HCT116 (cell line): ENCODE measurements around the gene RAPGEF1. TPM values are rescaled to one million over a fixed set of nuclear protein-coding genes. Genes with fewer than 3 reads are reported as not detected.

Source experiments
- ATAC-seq: fragments of 200-7000 bp; cut with Tn5 transposase; 2 replicates; pipeline ENCODE4 v1.9.1; 2020; ENCODE audit warnings: mild to moderate bottlenecking, moderate library complexity
- BruUV-seq: library from RNA; stranded (reverse); fragments of 400-500 nt; replicated peaks from 2 replicates; lab custom pipeline; 2021; lab: Mats Ljungman, UMichigan
- CTCF ChIA-PET: fragments of 300-600 bp; sonication (Branson Sonifier 250); formaldehyde crosslinking; loops from one replicate; lab custom pipeline; 2021; ENCODE audit warnings: antibody characterized with exemption; lab: Charles Lee
- POLR2A ChIA-PET: fragments of 300-600, 350-600 bp; sonication (Branson Sonifier 250); formaldehyde crosslinking; loops from one replicate; lab custom pipeline; 2021; ENCODE audit warnings: antibody characterized with exemption; lab: Charles Lee
- RAD21 ChIA-PET, 2 experiments: fragments of 300-600 bp; sonication (Branson Sonifier 250); formaldehyde crosslinking; loops; one replicate each; lab custom pipeline; 2023; ENCODE audit warnings: low total read pairs in 2 of 2; ENCODE audit not compliant: uncharacterized antibody in 2 of 2, unreplicated experiment in 2 of 2, low non-redundant PET in 1 of 2; lab: Charles Lee
- DNase-seq: peaks from one replicate; pipeline ENCODE4 v3.0.0-alpha.2; 2010; ENCODE audit warnings: low read depth, low spot score
- H2AFZ ChIP-seq: fragments of 200-600 bp; shearing (Covaris generic), sonication (generic); 2 replicates; pipeline ENCODE4 v1.6.1; 2017; ENCODE audit warnings: low read depth, mixed run types, mixed read lengths, antibody characterized with exemption, low read length; ENCODE audit not compliant: poor library complexity, severe bottlenecking
- H3K27ac ChIP-seq: 2 replicates; pipeline ENCODE4 v1.5.1; 2012; ENCODE audit warnings: low read depth, low read length
- H3K27me3 ChIP-seq: fragments of 200-600 bp; sonication (generic); 2 replicates; pipeline ENCODE4 v1.6.1; 2016; ENCODE audit warnings: mixed run types, low read length, mixed read lengths; ENCODE audit not compliant: insufficient read depth
- H3K36me3 ChIP-seq, 2 experiments: fragments of 200-500 bp in 1 of 2; fragments of 200-600 bp in 1 of 2; sonication (Bioruptor generic) in 1 of 2; sonication (generic) in 1 of 2; 2 replicates each; pipeline versions ENCODE4 v1.5.1 to v1.6.1; 2014 to 2016; ENCODE audit warnings: low read length in 2 of 2, inconsistent platforms in 1 of 2, mixed read lengths in 1 of 2, mixed run types in 1 of 2; ENCODE audit not compliant: insufficient read depth in 2 of 2, control insufficient read depth in 1 of 2
- H3K4me1 ChIP-seq, 2 experiments: fragments of 200-600 bp in 1 of 2; sonication (generic) in 1 of 2; 2 replicates each; pipeline versions ENCODE4 v1.5.1 to v1.6.1; 2012 to 2017; ENCODE audit warnings: low read length in 2 of 2, inconsistent platforms in 1 of 2, mild to moderate bottlenecking in 1 of 2, mixed read lengths in 1 of 2, mixed run types in 1 of 2, moderate library complexity in 1 of 2; ENCODE audit not compliant: insufficient read depth in 2 of 2, control insufficient read depth in 1 of 2
- H3K4me2 ChIP-seq: fragments of 200-600 bp; sonication (generic); 2 replicates; pipeline ENCODE4 v1.6.1; 2017; ENCODE audit warnings: mixed run types, low read length, mixed read lengths
- H3K4me3 ChIP-seq, 2 experiments: fragments of 200-600 bp in 1 of 2; sonication (generic) in 1 of 2; replicated peaks in 1 of 2; 2 replicates each; pipeline ENCODE4 v1.5.1; 2011 to 2016; ENCODE audit warnings: low read length in 2 of 2, control low read depth in 1 of 2, low read depth in 1 of 2, mild to moderate bottlenecking in 1 of 2, mixed read lengths in 1 of 2, mixed run types in 1 of 2
- H3K79me2 ChIP-seq: fragments of 200-600 bp; sonication (generic); 2 replicates; pipeline ENCODE4 v1.6.1; 2017; ENCODE audit warnings: mild to moderate bottlenecking, mixed run types, low read length, moderate library complexity, mixed read lengths; ENCODE audit not compliant: insufficient read depth
- H3K9ac ChIP-seq: fragments of 200-600 bp; sonication (generic); 2 replicates; pipeline ENCODE4 v1.6.1; 2016; ENCODE audit warnings: low read length, mixed read lengths
- H3K9me2 ChIP-seq: fragments of 200-600 bp; sonication (generic), shearing (Covaris generic); 2 replicates; pipeline ENCODE4 v1.6.1; 2017; ENCODE audit warnings: mixed run types, mild to moderate bottlenecking, moderate library complexity; ENCODE audit not compliant: insufficient read depth
- H3K9me3 ChIP-seq, 2 experiments: fragments of 200-500 bp in 1 of 2; fragments of 200-600 bp in 1 of 2; sonication (Bioruptor generic) in 1 of 2; sonication (generic) in 1 of 2; 2 replicates each; pipeline ENCODE4 v1.6.1; 2014 to 2017; ENCODE audit warnings: low read length in 2 of 2, mixed read lengths in 2 of 2, inconsistent platforms in 1 of 2, low read depth in 1 of 2, mild to moderate bottlenecking in 1 of 2, mixed run types in 1 of 2, moderate library complexity in 1 of 2; ENCODE audit not compliant: control insufficient read depth in 1 of 2, insufficient read depth in 1 of 2
- H4K20me1 ChIP-seq: fragments of 200-600 bp; sonication (generic), shearing (Covaris generic); 2 replicates; pipeline ENCODE4 v1.6.1; 2017; ENCODE audit warnings: mixed run types, mild to moderate bottlenecking, moderate library complexity; ENCODE audit not compliant: insufficient read depth
- CBX3 ChIP-seq: IDR thresholded peaks from 2 replicates; pipeline ENCODE4 v1.6.1; 2012; ENCODE audit warnings: low read depth
- EZH2 ChIP-seq: fragments of 200-600 bp; sonication (generic); IDR thresholded peaks from 2 replicates; pipeline ENCODE4 v1.6.1; 2017; ENCODE audit warnings: antibody characterized with exemption, mixed run types
- EZH2phosphoT487 ChIP-seq: fragments of 200-600 bp; IDR thresholded peaks from 2 replicates; pipeline ENCODE4 v1.6.1; 2018; ENCODE audit warnings: antibody characterized with exemption, borderline replicate concordance
- FOSL1 ChIP-seq: IDR thresholded peaks from 2 replicates; pipeline ENCODE4 v1.6.1; 2012; ENCODE audit warnings: low read depth
- JUND ChIP-seq: IDR thresholded peaks from 2 replicates; pipeline ENCODE4 v1.6.1; 2012
- POLR2A ChIP-seq: IDR thresholded peaks from 2 replicates; pipeline ENCODE4 v1.7.0; 2011; ENCODE audit warnings: borderline replicate concordance; ENCODE audit not compliant: insufficient read depth, insufficient read length; ENCODE audit errors: extremely low read depth
- RAD21 ChIP-seq: IDR thresholded peaks from 2 replicates; pipeline ENCODE4 v1.6.1; 2012; ENCODE audit warnings: low read depth, mild to moderate bottlenecking
- SIN3A ChIP-seq: IDR thresholded peaks from 2 replicates; pipeline ENCODE4 v1.6.1; 2012; ENCODE audit warnings: low read depth
- SP1 ChIP-seq: IDR thresholded peaks from 2 replicates; pipeline ENCODE4 v1.6.1; 2012; ENCODE audit warnings: low read depth
- SRF ChIP-seq: IDR thresholded peaks from 2 replicates; pipeline ENCODE4 v1.6.1; 2012; ENCODE audit warnings: low read depth
- YY1 ChIP-seq: IDR thresholded peaks from 2 replicates; pipeline ENCODE4 v1.6.1; 2011; ENCODE audit warnings: low read length, low read depth, moderate library complexity, mild to moderate bottlenecking; ENCODE audit not compliant: insufficient replicate concordance; ENCODE audit errors: extremely low read depth
- ZFX ChIP-seq: fragments of 450-650 bp; IDR thresholded peaks from 2 replicates; pipeline ENCODE4 v1.6.1; 2017
- ZNF274 ChIP-seq: fragments of 200-500 bp; sonication (Bioruptor generic); IDR thresholded peaks from 2 replicates; pipeline ENCODE4 v1.6.1; 2014; ENCODE audit warnings: mild to moderate bottlenecking, low read depth, low read length, inconsistent platforms
- intact Hi-C: fragments of 100-400 bp; cut with micrococcal nuclease; formaldehyde crosslinking; loops from 2 replicates; pipeline ENCODE4 v1.10.0; 2022
- total RNA-seq: library from RNA; stranded (reverse); gene quantifications from one replicate; pipeline ENCODE4 v1.2.1, GENCODE V29; 2021; ENCODE audit not compliant: unreplicated experiment
- TF ChIP-seq, protein P1 (sequence below): IDR thresholded peaks from 2 replicates; pipeline ENCODE4 v1.6.1; 2012; ENCODE audit warnings: low read depth
- TF ChIP-seq, protein P2 (sequence below): IDR thresholded peaks from 2 replicates; pipeline ENCODE4 v1.6.1; 2012
- TF ChIP-seq, protein P3 (sequence below): IDR thresholded peaks from 2 replicates; pipeline ENCODE4 v1.6.1; 2011; ENCODE audit warnings: mild to moderate bottlenecking, low read length, moderate library complexity; ENCODE audit not compliant: insufficient replicate concordance; ENCODE audit errors: extremely low read depth
- TF ChIP-seq, protein P4 (sequence below): IDR thresholded peaks from 2 replicates; pipeline ENCODE4 v1.6.1; 2012

RAPGEF1 gene
- total RNA-seq, 1 experiment from 2014 or later = 43.0 TPM

DNA sequence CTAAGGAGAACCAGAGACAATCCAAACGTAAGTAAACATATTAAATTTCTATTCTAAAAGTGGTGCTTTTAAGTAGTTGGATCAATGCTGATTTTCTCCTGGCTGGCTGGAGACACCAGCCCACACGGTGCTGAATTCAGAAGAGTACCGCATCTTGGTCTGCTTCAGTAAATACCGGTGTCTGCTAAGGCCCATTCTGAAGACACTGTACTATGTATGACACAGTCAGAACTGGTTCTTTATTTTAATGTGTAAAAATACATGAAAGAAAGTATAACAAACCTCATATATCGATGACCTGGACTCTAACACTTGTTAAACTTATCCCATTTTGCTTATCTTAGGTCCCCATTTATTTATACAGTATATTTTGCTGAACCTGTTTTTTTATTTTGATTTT, 32.8 kb downstream of the RAPGEF1 start:
- Histone ChIP-seq H4K20me1 (peaks cover 5% of the 10 kb centered on the region; the same call in 1 of the 2 replicates), H3K36me3 (no peaks in the 10 kb centered on the region), H2AFZ (no peak overlapping the region), H3K9ac (no peak overlapping the region), H3K4me3 (no peak overlapping the region), H3K4me1 (peaks cover 34 to 52% of the 10 kb centered on the region in 2 experiments), H3K27ac (no peak overlapping the region), H3K4me2 (no peak overlapping the region), H3K9me2 (no peaks in the 10 kb centered on the region), H3K9me3 (no peaks in the 10 kb centered on the region), H3K79me2 (peaks cover 45% of the 10 kb centered on the region), H3K27me3 (no peaks in the 10 kb centered on the region)
- TF ChIP-seq JUND = no peak
- no peak for TF ChIP-seq SP1
- no peak for TF ChIP-seq CBX3
- TF ChIP-seq, protein P1, sequence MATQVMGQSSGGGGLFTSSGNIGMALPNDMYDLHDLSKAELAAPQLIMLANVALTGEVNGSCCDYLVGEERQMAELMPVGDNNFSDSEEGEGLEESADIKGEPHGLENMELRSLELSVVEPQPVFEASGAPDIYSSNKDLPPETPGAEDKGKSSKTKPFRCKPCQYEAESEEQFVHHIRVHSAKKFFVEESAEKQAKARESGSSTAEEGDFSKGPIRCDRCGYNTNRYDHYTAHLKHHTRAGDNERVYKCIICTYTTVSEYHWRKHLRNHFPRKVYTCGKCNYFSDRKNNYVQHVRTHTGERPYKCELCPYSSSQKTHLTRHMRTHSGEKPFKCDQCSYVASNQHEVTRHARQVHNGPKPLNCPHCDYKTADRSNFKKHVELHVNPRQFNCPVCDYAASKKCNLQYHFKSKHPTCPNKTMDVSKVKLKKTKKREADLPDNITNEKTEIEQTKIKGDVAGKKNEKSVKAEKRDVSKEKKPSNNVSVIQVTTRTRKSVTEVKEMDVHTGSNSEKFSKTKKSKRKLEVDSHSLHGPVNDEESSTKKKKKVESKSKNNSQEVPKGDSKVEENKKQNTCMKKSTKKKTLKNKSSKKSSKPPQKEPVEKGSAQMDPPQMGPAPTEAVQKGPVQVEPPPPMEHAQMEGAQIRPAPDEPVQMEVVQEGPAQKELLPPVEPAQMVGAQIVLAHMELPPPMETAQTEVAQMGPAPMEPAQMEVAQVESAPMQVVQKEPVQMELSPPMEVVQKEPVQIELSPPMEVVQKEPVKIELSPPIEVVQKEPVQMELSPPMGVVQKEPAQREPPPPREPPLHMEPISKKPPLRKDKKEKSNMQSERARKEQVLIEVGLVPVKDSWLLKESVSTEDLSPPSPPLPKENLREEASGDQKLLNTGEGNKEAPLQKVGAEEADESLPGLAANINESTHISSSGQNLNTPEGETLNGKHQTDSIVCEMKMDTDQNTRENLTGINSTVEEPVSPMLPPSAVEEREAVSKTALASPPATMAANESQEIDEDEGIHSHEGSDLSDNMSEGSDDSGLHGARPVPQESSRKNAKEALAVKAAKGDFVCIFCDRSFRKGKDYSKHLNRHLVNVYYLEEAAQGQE = no peak
- no peak for TF ChIP-seq ZFX
- TF ChIP-seq EZH2phosphoT487 = no peak
- TF ChIP-seq ZNF274 = no peak
- no peak for TF ChIP-seq SRF
- TF ChIP-seq YY1 = no peak
- TF ChIP-seq, protein P2, sequence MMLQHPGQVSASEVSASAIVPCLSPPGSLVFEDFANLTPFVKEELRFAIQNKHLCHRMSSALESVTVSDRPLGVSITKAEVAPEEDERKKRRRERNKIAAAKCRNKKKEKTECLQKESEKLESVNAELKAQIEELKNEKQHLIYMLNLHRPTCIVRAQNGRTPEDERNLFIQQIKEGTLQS = no peak
- no peak for TF ChIP-seq FOSL1
- TF ChIP-seq, protein P3, sequence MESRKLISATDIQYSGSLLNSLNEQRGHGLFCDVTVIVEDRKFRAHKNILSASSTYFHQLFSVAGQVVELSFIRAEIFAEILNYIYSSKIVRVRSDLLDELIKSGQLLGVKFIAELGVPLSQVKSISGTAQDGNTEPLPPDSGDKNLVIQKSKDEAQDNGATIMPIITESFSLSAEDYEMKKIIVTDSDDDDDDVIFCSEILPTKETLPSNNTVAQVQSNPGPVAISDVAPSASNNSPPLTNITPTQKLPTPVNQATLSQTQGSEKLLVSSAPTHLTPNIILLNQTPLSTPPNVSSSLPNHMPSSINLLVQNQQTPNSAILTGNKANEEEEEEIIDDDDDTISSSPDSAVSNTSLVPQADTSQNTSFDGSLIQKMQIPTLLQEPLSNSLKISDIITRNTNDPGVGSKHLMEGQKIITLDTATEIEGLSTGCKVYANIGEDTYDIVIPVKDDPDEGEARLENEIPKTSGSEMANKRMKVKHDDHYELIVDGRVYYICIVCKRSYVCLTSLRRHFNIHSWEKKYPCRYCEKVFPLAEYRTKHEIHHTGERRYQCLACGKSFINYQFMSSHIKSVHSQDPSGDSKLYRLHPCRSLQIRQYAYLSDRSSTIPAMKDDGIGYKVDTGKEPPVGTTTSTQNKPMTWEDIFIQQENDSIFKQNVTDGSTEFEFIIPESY = no peak
- no peak for TF ChIP-seq SIN3A
- no peak for TF ChIP-seq POLR2A
- TF ChIP-seq EZH2 = no peak
- no peak for TF ChIP-seq RAD21
- TF ChIP-seq, protein P4, sequence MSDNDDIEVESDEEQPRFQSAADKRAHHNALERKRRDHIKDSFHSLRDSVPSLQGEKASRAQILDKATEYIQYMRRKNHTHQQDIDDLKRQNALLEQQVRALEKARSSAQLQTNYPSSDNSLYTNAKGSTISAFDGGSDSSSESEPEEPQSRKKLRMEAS = no peak
- BruUV-seq = no TSS peak
- POLR2A ChIA-PET = no interaction called here
- ATAC-seq (no peak), DNase-seq (no peak)
- RAD21 ChIA-PET = no interaction called here
- CTCF ChIA-PET = no interaction called here
- intact Hi-C loops = no loop called here
